ENCODE results near the gene ASTN1.

- TF ChIP-seq CTCF (conservative IDR thresholded peaks at IDR 0.05; ENCODE audit: low read length), result no peak
- TF ChIP-seq EZH2phosphoT487 (IDR thresholded peaks at IDR 0.05; ENCODE audit: borderline replicate concordance), result no peak
Observed at GRCh38 chr1:176826265-176826664, 338.2 kb downstream of the ASTN1 start.

All from Loucy (cell line).